Stimulated activated CD4-positive, alpha-beta T cell treated with anti-CD3 and anti-CD28 coated beads, Interleukin-4, amount 100 ng/mL, for 24 hours (primary cell): ENCODE data around the gene KNCN.
A peak's percentile ranks its signal among the peaks of the same experiment; 100 is the strongest.

Experiments used
- DNase-seq: peaks from one replicate; pipeline ENCODE4 v3.0.0-alpha.2; 2020

Gene KNCN

DNA sequence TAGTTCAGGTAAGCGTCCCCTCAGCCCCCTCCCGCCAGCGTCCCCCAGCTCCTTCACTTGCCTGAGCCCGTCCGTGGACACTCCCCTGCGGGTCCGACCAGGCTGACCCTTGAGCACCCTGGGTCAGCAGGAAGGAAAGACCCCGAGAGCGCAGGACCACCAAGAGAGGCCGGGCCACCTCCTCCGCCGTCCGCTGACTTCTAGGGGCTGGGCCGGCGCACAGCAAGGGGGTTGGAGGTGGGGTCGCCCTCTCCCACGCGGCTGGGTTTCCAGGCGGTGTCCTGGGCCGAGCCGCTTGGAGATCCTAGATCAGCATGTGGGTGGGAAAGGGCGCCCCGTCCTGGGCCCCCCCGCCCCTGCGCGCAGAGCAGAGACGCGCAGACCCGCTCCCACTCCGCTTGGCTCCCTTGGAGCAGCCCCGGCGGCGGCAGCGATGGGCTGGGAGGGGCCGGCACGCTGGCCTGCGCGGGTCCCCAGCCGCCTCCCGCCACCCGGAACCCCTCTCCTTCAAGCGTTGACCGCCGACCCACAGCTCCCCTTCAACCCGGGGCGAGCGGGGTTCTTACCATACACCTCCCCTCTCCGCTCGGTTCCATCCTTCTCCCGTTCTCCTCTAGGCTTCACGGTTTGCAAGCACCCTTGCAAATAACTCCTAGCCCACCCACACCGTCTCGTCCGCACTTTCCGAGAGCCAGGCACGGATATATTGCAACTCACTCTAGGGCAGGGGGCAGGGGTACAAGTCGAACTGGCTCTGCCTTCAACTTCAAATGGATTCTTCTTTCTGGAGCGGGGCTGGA lies 7.5 kb downstream of the KNCN start:
- no peak for DNase-seq

DNA sequence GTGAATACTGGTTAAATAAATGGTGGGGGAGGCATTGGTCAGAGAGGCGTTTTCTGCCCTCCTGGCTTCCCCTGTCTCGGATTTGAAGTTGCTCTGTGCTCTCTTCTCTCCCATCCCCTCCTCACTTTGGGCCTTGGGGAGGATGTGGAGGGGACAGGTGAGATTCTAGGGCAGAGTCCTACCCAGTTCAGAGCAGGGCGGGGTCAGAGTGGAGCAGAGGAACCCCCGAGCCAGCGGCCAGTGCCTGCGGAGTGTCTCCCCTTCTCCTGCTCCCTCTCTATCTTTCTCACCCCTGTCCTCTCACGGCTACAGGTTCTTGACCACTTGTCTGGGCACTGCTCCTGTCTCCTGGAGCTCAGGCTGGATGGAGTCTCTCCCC lies 8.1 kb downstream of the KNCN start:
- no peak for DNase-seq

- no peak for DNase-seq
Measured at GRCh38 chr1:46539972-46540371, 11.5 kb downstream of the KNCN start.

GRCh38 chr1:46538147-46538546 lies 13.3 kb downstream of the KNCN start:
- DNase-seq, result no peak

- no peak for DNase-seq
Measured at GRCh38 chr1:46537651-46538050, 13.8 kb downstream of the KNCN start.

- DNase-seq, result no peak
Measured at GRCh38 chr1:46536527-46536926, 14.9 kb downstream of the KNCN start.

DNA sequence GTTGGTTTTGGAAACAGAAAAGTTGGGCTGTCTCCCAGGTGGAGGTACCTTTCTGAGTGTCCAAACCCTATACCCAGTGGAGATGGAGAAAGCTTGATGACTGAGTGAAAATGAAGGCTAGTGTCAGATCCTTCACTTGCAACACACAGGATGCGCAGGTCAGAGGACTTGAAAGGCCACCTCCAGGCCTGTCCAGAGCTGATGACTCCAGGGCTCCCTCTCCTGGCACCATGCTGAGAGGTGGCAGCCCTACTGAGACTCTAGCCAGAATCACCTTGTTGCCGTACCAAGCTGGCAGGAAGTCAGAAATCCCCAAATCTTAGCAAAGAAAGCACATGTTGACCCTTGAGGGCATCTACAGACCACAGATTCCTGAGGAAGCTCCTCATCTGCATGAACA lies 16.4 kb downstream of the KNCN start:
- DNase-seq, result peak; percentile 14

DNA sequence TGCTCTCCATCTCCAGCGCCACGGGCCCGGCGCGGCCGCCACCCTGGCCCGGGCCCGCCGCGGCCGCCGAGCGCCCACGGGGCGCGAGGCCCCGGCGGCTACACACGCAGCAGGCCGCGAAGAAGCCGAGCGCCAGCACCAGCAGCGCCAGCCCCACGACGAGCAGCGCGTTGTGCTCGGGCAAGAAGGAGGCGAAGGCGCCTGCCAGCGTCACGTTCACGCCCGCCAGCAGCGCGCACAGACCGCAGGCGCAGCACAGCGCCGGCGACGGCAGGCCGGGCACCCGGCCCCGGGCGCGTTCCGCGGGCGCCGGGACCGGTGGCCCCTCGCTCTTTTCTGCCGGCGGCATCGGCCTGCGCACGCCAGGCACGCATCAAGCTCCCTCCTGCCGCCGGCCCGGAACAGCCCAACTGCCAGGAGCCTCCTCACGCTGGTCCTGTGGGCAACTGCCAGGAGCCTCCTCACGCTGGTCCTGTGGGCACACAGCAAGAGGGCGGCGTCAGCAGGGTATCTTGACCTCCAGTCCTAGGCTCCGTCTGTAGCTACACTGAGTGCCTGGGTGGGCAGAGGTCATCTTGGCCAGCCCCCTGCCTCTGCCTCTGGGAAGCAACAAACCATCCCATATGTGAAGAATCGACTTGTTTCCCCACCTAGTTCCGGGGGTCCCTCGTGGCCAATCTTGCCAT lies 18.1 kb downstream of the KNCN start:
- peak; percentile 45 for DNase-seq

DNA sequence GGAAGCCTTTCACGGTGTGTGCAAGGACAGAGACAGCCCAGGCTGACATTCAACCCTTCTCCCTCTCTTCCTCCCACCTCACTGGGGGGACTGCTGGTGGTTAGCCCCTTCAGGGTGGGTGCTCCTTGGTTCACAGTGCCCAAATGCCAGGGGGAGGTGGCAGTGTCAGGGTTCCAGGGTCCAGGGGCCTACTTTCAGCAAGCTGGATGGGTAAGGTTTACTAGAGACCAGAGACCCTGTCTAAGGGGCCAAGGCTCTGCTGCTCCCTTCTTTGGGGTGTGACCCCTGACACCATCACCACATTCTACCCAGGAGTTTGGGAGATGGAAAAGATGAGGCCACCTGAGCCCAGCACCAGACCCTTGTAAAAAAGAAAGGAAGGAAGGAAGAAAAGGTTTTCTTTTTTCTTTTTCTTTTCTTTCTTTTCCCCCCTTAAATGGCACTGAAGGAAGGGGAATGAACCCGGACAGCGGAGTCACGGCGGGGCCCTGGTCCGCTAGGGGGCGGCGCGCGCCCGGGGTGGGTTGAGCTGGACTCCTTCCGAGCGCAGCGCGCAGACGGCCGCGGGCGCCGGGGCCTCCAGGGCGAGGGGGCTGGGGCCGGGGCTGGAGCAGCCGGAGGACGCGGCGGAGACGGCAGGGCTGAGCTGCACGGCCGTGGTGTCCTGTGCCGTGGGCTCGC lies 18.8 kb downstream of the KNCN start:
- DNase-seq, result peak; percentile 72

GRCh38 chr1:46532095-46532494 lies 19.4 kb downstream of the KNCN start:
- no peak for DNase-seq

DNA sequence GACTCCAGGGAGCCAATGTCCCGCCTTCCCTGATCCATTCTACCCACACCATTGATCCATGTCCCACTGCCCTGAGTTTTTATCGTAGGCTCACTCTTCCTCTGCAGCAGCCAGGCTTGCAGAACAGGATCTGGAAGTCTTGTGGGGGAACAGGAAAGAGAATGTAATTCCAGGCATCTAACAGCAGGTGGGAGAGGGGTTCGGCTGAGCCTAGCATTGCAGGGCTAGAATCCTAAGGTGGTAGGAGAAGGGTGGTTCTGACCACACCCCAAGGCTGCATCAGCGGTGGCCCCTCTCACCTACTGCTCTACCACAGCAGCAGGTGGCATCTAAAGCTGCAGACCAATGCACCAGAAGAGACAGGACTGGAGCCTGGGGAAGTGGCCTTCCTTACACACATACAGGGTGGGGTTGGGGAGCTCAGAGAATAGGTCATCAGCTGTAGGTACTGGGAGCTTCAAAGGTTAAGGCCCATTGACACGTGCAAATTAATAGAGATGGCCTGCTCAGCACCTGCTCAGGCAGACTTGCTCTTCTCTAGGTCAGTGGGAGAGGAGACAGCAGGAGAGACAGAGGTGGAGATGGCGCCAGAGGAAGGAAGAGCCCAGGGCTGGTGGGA lies 20.5 kb downstream of the KNCN start:
- no peak for DNase-seq

- DNase-seq, result no peak
Measured at GRCh38 chr1:46530311-46530710, 21.1 kb downstream of the KNCN start.

DNA sequence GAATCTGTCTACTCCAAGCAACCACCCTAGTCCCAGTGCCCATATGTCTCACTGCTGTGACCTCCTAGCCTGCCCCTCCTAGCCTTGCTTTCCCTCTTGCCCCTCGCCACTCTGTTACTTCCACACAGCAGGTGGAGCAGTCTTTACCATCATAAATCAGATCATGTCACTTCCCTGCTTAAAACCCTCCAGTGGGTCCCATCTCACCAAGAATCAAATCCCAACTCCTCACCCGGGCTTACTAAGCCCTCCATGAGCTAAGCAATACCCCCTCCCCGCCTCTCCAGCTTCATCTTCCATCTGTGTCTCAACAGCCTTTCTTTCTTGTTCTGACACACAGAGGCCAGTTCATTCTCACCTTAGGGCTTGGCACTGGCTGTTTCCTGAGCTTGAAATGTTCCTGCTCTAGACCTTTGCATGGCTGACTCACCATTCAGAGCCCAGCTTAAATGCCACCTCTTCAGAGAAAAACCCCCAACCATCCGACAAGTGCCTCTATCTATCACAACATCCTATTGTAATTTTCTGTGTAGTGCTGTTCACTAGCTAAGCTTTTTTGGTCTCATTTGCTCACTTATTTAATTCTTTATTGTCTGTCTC lies 22.3 kb downstream of the KNCN start:
- DNase-seq, result no peak

DNA sequence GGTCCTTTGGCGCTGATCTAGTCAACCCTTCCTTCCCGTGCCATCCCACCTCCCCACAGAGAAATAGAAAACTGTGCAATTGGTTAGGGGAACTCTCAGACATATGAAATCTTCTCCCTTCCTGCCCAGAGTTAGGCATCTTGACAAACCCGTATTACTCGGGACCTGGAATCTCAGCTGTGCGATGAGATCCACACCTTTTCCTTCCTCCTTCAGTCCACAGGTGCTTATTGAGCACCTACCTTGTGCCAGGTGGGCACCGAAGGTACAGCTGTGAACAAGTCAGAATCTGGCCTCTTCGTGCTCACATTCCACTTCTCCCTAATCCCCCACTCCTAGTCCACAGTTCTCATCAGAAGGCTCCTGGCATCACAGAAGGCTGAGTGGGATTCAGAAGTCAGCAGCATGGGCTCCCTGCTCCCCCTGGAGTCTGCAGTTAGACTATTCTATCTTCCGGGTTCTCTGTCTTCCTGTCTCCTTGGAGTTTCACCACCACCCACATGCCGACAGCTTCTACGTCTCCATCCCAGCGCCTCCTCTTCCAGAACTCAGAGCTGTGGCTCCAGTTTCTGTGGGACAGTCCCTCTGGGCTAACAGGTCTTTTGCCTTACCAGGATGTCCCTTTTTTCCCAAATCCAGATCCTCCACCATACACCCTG lies 23.0 kb downstream of the KNCN start:
- DNase-seq, result no peak

DNA sequence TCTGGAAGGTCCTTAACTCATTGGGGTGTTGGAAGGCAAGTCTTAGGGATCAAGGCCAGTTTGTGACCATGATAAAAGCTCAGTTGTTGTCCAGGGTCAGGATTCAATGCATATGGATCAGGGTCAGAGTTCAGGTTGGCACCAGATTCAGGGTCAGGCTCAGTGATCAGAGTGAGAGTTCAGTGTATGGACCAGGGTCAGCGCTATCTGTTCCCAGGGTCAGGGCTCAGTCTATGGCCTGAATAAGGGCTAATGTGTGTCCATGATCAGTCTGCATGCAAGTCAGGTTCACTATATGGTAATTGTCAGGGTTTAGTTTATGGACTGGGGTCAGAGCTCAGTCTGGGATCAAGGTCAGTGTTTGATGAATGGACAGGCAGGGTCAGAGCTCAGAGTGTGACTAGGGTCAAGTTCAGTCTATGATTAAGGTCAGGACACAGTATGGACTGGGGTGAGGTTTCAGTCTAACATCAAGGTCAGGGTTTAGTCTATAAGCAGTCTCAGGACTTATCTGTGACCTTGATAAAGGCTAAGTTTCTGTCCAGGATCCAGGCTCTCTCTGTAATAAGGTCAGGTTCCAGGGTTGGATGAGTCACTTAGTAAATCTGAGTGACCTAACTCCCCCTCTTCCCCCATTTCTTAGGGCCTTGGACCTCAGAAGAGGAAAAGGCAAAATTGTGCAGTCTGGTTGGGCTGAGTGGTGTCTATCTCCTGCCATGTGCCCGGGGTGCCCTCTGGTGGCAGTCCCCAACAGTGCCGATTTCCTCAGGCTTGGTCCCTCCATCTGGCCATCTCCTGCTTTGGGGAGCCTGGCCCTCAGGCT lies 23.8 kb downstream of the KNCN start:
- DNase-seq, result peak; percentile 78

DNA sequence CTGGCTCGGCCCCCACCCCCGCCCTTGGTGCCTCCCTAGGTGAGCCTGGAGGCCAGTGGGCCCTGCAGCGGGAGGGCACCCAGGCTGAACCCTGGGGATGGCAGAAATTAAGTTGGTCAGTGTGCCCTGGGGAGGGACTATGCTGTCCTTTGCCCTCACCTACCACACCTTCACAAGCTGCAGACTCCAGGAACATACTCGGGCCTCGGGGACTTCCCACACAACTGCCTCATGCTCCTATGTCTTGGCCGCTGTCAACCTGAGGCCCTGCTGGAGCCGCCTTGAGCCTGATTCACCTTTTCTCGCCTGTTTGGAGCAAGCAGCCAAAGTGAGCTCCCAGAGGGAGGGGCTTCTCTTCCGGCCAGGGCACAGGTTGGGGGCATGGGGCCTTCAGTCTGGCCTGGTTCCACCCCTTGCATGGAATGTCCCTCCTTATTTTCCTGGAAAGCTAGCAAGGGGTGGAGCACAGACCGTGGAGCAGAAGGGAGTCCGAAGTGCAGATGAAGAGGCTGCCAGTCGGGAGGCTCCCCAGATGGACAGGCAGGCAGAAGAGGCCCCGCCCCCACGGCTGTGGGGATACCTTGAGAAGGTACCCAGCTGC lies 24.7 kb downstream of the KNCN start:
- no peak for DNase-seq

GRCh38 chr1:46526013-46526690 lies 25.3 kb downstream of the KNCN start:
- no peak for DNase-seq

GRCh38 chr1:46525253-46525983 lies 26.0 kb downstream of the KNCN start:
- no peak for DNase-seq

GRCh38 chr1:46524843-46525242 lies 26.6 kb downstream of the KNCN start:
- DNase-seq, result no peak
